Measurements from ENCODE around the gene IDE. TPM values are rescaled to one million over a fixed set of nuclear protein-coding genes. Genes with fewer than 3 reads are reported as not detected.
A peak's percentile ranks its signal among the peaks of the same experiment; 100 is the strongest.

The IDE gene
- total and polyA plus RNA-seq, 9 of the 15 experiments (the other 6 are each of a cell fraction or from before 2014, with no cell fraction given), result 10.2 to 50.6 (median 33.2) TPM

DNA sequence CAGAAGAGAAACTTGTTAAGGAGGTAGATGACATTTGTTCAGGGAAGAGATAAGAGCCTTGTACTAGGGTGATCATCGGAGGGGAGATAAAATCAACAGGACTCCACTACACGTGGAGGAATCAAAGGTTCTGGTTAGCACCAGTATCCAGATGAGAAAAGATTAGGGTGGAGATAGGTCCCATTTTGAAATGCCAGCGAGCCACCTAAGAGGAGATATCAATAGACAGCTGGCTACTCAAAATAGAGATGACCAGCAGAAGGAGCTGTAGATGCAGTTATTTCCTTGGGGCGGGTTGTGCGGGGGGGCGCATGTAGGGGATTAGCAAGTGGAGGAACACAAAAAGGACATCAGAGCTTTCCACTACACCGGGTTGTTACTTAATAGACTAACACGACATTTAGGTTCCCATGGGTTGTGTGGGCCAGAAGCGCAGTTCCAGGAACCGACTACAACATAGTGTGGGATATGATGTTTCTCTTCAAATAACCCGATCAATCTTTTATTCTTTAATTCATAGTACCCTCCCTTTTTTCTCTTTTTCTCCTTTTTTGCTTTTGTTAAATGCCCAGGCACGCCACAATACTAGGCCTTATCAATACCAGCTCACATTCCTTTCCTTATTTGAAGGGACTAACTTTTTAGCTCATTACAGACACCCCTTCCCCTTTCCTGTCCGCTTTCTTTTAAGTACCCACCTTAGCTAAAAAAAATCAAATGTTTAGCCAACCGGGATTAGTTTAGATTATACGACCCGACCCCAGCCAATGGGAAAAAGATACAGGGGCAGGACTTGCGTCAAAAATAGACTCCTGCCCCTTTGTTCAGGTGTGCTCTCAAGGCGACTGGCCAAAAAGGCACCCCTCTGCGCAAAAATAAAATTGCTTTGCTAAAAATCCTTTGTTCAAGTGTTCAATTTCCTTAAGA is 17.0 kb upstream of the IDE start (continued):
- TF ChIP-seq RUNX1 (IDR thresholded peaks at IDR 0.05; ENCODE audit: low read depth) (no peak), RAD21 (CRISPR knock-in tag; conservative IDR thresholded peaks at IDR 0.05 in 1 of 2, IDR thresholded peaks at IDR 0.05 in 1 of 2) (peak; percentile 36 to 61), LARP7 (IDR thresholded peaks at IDR 0.05) (no peak), ZNF655 (CRISPR knock-in tag; IDR thresholded peaks at IDR 0.05) (no peak), BRD9 (IDR thresholded peaks at IDR 0.05; ENCODE audit: low read depth, partially characterized antibody) (peak; percentile 69), FOXM1 (IDR thresholded peaks at IDR 0.05; ENCODE audit: low read depth) (0 out of 2 replicates have a peak, but pooled peaks have one; percentile 24), FOXM1 (CRISPR knock-in tag; IDR thresholded peaks at IDR 0.05; ENCODE audit: low read depth) (no peak), ESRRB (CRISPR knock-in tag; IDR thresholded peaks at IDR 0.05; ENCODE audit: borderline replicate concordance) (no peak), PML (IDR thresholded peaks at IDR 0.05; ENCODE audit: low read length) (peak; percentile 2; the same call in 1 of the 2 replicates), ARHGAP35 (IDR thresholded peaks at IDR 0.05; ENCODE audit: partially characterized antibody) (no peak), IFI16 (CRISPR knock-in tag; IDR thresholded peaks at IDR 0.05) (no peak), MYC (IDR thresholded peaks at IDR 0.05; ENCODE audit: low read depth, low read length) (no peak), MYC (CRISPR knock-in tag; IDR thresholded peaks at IDR 0.05; ENCODE audit: borderline replicate concordance, low read depth) (no peak), FOSL1 (tag; conservative IDR thresholded peaks at IDR 0.05) (no peak)
- TF ChIP-seq, protein P1, sequence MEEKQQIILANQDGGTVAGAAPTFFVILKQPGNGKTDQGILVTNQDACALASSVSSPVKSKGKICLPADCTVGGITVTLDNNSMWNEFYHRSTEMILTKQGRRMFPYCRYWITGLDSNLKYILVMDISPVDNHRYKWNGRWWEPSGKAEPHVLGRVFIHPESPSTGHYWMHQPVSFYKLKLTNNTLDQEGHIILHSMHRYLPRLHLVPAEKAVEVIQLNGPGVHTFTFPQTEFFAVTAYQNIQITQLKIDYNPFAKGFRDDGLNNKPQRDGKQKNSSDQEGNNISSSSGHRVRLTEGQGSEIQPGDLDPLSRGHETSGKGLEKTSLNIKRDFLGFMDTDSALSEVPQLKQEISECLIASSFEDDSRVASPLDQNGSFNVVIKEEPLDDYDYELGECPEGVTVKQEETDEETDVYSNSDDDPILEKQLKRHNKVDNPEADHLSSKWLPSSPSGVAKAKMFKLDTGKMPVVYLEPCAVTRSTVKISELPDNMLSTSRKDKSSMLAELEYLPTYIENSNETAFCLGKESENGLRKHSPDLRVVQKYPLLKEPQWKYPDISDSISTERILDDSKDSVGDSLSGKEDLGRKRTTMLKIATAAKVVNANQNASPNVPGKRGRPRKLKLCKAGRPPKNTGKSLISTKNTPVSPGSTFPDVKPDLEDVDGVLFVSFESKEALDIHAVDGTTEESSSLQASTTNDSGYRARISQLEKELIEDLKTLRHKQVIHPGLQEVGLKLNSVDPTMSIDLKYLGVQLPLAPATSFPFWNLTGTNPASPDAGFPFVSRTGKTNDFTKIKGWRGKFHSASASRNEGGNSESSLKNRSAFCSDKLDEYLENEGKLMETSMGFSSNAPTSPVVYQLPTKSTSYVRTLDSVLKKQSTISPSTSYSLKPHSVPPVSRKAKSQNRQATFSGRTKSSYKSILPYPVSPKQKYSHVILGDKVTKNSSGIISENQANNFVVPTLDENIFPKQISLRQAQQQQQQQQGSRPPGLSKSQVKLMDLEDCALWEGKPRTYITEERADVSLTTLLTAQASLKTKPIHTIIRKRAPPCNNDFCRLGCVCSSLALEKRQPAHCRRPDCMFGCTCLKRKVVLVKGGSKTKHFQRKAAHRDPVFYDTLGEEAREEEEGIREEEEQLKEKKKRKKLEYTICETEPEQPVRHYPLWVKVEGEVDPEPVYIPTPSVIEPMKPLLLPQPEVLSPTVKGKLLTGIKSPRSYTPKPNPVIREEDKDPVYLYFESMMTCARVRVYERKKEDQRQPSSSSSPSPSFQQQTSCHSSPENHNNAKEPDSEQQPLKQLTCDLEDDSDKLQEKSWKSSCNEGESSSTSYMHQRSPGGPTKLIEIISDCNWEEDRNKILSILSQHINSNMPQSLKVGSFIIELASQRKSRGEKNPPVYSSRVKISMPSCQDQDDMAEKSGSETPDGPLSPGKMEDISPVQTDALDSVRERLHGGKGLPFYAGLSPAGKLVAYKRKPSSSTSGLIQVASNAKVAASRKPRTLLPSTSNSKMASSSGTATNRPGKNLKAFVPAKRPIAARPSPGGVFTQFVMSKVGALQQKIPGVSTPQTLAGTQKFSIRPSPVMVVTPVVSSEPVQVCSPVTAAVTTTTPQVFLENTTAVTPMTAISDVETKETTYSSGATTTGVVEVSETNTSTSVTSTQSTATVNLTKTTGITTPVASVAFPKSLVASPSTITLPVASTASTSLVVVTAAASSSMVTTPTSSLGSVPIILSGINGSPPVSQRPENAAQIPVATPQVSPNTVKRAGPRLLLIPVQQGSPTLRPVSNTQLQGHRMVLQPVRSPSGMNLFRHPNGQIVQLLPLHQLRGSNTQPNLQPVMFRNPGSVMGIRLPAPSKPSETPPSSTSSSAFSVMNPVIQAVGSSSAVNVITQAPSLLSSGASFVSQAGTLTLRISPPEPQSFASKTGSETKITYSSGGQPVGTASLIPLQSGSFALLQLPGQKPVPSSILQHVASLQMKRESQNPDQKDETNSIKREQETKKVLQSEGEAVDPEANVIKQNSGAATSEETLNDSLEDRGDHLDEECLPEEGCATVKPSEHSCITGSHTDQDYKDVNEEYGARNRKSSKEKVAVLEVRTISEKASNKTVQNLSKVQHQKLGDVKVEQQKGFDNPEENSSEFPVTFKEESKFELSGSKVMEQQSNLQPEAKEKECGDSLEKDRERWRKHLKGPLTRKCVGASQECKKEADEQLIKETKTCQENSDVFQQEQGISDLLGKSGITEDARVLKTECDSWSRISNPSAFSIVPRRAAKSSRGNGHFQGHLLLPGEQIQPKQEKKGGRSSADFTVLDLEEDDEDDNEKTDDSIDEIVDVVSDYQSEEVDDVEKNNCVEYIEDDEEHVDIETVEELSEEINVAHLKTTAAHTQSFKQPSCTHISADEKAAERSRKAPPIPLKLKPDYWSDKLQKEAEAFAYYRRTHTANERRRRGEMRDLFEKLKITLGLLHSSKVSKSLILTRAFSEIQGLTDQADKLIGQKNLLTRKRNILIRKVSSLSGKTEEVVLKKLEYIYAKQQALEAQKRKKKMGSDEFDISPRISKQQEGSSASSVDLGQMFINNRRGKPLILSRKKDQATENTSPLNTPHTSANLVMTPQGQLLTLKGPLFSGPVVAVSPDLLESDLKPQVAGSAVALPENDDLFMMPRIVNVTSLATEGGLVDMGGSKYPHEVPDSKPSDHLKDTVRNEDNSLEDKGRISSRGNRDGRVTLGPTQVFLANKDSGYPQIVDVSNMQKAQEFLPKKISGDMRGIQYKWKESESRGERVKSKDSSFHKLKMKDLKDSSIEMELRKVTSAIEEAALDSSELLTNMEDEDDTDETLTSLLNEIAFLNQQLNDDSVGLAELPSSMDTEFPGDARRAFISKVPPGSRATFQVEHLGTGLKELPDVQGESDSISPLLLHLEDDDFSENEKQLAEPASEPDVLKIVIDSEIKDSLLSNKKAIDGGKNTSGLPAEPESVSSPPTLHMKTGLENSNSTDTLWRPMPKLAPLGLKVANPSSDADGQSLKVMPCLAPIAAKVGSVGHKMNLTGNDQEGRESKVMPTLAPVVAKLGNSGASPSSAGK (IDR thresholded peaks at IDR 0.05), result no peak

Measured in K562 (cell line).